GM23338 (cell line): ENCODE measurements around the gene HSDL2. TPM values are rescaled to one million over a fixed set of nuclear protein-coding genes. Genes with fewer than 3 reads are reported as not detected.

Source experiments
- ATAC-seq: fragments of 200-7000 bp; cut with Tn5 transposase; 3 replicates; pipeline ENCODE4 v1.9.1; 2020
- DNase-seq: peaks from one replicate; pipeline ENCODE4 v3.0.0-alpha.2; 2015; ENCODE audit warnings: low spot score
- H2AFZ ChIP-seq: fragments of 200-600 bp; sonication (generic); 2 replicates; pipeline ENCODE4 v1.8.0; 2016; ENCODE audit warnings: antibody characterized with exemption, mild to moderate bottlenecking, moderate library complexity
- H3F3A ChIP-seq: fragments of 200-600 bp; sonication (generic); replicated peaks from 2 replicates; pipeline ENCODE4 v1.8.0; 2017; ENCODE audit warnings: antibody characterized with exemption, mixed run types, low read depth
- H3K27ac ChIP-seq: fragments of 200-600 bp; sonication (generic); 2 replicates; pipeline ENCODE4 v1.6.1; 2016; ENCODE audit warnings: low read depth
- H3K27me3 ChIP-seq: fragments of 200-600 bp; sonication (generic); 2 replicates; pipeline ENCODE4 v1.8.0; 2016; ENCODE audit warnings: mild to moderate bottlenecking, mixed run types, moderate library complexity; ENCODE audit not compliant: insufficient read depth
- H3K36me3 ChIP-seq: fragments of 200-600 bp; sonication (generic); 2 replicates; pipeline ENCODE4 v1.8.0; 2016; ENCODE audit warnings: mild to moderate bottlenecking; ENCODE audit not compliant: insufficient read depth
- H3K4me1 ChIP-seq: fragments of 200-600 bp; sonication (generic); 2 replicates; pipeline ENCODE4 v1.8.0; 2016; ENCODE audit warnings: mild to moderate bottlenecking, moderate library complexity; ENCODE audit not compliant: insufficient read depth
- H3K4me2 ChIP-seq: fragments of 200-600 bp; sonication (generic); 2 replicates; pipeline ENCODE4 v1.7.1; 2017; ENCODE audit warnings: mixed run types
- H3K4me3 ChIP-seq: fragments of 200-600 bp; sonication (generic); 2 replicates; pipeline ENCODE4 v1.6.1; 2016; ENCODE audit warnings: mixed run types
- H3K79me2 ChIP-seq: fragments of 200-600 bp; sonication (generic); replicated peaks from 2 replicates; pipeline ENCODE4 v1.8.0; 2017; ENCODE audit warnings: mild to moderate bottlenecking; ENCODE audit not compliant: insufficient read depth
- H3K9me2 ChIP-seq: fragments of 200-600 bp; sonication (generic); 2 replicates; pipeline ENCODE4 v1.8.0; 2017; ENCODE audit not compliant: insufficient read depth
- H4K20me1 ChIP-seq: fragments of 200-600 bp; sonication (generic); replicated peaks from 2 replicates; pipeline ENCODE4 v1.8.0; 2017; ENCODE audit warnings: mild to moderate bottlenecking; ENCODE audit not compliant: insufficient read depth
- H3K27ac Mint-ChIP-seq: 2 replicates; pipeline ENCODE4 v1.8.0; 2020; ENCODE audit warnings: inconsistent platforms, mild to moderate bottlenecking, moderate library complexity, mixed read lengths
- H3K27me3 Mint-ChIP-seq: 3 replicates; pipeline ENCODE4 v1.8.0; 2022; ENCODE audit warnings: low read depth, mild to moderate bottlenecking, moderate library complexity, mixed read lengths, inconsistent platforms; ENCODE audit not compliant: insufficient read depth, poor library complexity
- H3K36me3 Mint-ChIP-seq: 3 replicates; pipeline ENCODE4 v1.8.0; 2021; ENCODE audit warnings: low read depth, mild to moderate bottlenecking, inconsistent platforms, moderate library complexity, mixed read lengths
- H3K4me1 Mint-ChIP-seq: 3 replicates; pipeline ENCODE4 v1.8.0; 2020; ENCODE audit warnings: mild to moderate bottlenecking, inconsistent platforms, mixed read lengths
- H3K4me3 Mint-ChIP-seq: 3 replicates; pipeline ENCODE4 v1.8.0; 2021; ENCODE audit warnings: moderate library complexity, mild to moderate bottlenecking, inconsistent platforms, mixed read lengths
- H3K9me3 Mint-ChIP-seq: 3 replicates; pipeline ENCODE4 v1.8.0; 2020; ENCODE audit warnings: moderate library complexity, mild to moderate bottlenecking, inconsistent platforms, mixed read lengths
- CREB1 ChIP-seq: fragments of 250-450 bp; sonication (Bioruptor Pico); IDR thresholded peaks from 2 replicates; pipeline ENCODE4 v1.5.0; 2020; ENCODE audit warnings: low read depth, mild to moderate bottlenecking, moderate library complexity
- NANOG ChIP-seq: IDR thresholded peaks from 2 replicates; pipeline ENCODE4 v1.6.1; 2016; ENCODE audit warnings: antibody characterized with exemption, borderline replicate concordance
- STAT1 ChIP-seq: IDR thresholded peaks from one replicate; pipeline ENCODE4 v1.6.1; 2016; ENCODE audit warnings: antibody characterized with exemption; ENCODE audit not compliant: unreplicated experiment
- ZNF114 ChIP-seq: fragments of 250-450 bp; sonication (Bioruptor Pico); IDR thresholded peaks from 2 replicates; pipeline ENCODE4 v1.5.0; 2020; ENCODE audit warnings: mild to moderate bottlenecking, moderate library complexity
- ZNF462 ChIP-seq: fragments of 250-450 bp; sonication (Bioruptor Pico); IDR thresholded peaks from 2 replicates; pipeline ENCODE4 v1.5.0; 2020; ENCODE audit warnings: mild to moderate bottlenecking, moderate library complexity
- polyA plus RNA-seq: library from polyadenylated mRNA; unstranded; fragments of >200 nt; fragmentation: Nextera tagmentation; extraction: Ambion mirVana; gene quantifications from 2 replicates; pipeline ENCODE4 v1.2.1, GENCODE V29; 2016
- total RNA-seq: library from RNA; depleted of rRNA; stranded (reverse); fragments of >200 nt; shearing (Covaris generic); gene quantifications from 2 replicates; pipeline ENCODE4 v1.2.3, GENCODE V29; 2014
- TF ChIP-seq, protein P1 (sequence below): IDR thresholded peaks from 2 replicates; pipeline ENCODE4 v1.6.1; 2016; ENCODE audit warnings: antibody characterized with exemption

Gene HSDL2
- total and polyA plus RNA-seq, 2 experiments from 2014 or later, result 11.4 to 15.3 TPM

DNA sequence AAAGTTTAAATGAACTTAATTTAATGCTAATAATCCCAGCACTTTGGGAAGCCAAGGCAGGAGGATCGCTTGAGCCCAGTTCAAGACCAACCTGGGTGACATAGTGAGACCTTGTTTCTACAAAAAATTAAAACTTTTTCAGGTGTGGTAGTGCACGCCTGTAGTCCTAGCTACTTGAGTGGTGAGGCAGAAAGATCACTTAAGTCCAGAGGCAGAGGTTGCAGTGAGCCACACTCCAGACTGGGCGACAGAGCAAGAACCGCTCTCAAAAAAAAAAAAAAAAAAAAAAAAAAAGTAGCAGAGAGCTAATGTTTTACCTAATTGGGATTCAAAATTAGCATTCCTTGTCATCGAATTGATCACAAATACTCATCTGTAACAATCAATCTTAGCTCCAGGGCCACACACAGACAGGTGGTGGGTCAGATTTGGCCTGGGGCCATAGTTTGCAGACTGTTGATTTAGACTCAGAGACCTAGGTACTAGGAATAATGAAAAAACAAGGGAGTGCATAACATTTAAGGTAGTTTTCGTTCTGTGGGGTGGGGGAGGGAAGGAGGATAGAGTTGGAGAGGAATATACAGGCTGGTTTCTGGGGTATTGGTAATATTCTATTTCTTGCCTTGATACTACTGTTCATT lies 21.4 kb downstream of the HSDL2 start (continued):
- TF ChIP-seq ZNF462 (CRISPR knock-in tag) (no peak), STAT1 (no peak), CREB1 (CRISPR knock-in tag) (no peak), ZNF114 (CRISPR knock-in tag) (no peak)

- Histone ChIP-seq H3K9me2 (no peaks in the 10 kb centered on the region), H3K4me2 (no peak overlapping the region), H2AFZ (no peak overlapping the region), H4K20me1 (no peaks in the 10 kb centered on the region), H3K36me3 (no peaks in the 10 kb centered on the region), H3F3A (no peaks in the 10 kb centered on the region), H3K4me3 (no peak overlapping the region), H3K79me2 (no peaks in the 10 kb centered on the region; the same call in 1 of the 2 replicates), H3K4me1 (peaks cover 8% of the 10 kb centered on the region; the same call in 1 of the 2 replicates), H3K27ac (no peak overlapping the region), H3K27me3 (no peaks in the 10 kb centered on the region)
- Mint-ChIP-seq H3K9me3 (peaks cover 14% of the 10 kb centered on the region), H3K27me3 (peaks cover 1% of the 10 kb centered on the region), H3K4me3 (no peak overlapping the region), H3K4me1 (peaks cover 11% of the 10 kb centered on the region), H3K36me3 (peaks cover 18% of the 10 kb centered on the region), H3K27ac (no peak overlapping the region)
- ATAC-seq (no peak), DNase-seq (no peak)
- TF ChIP-seq NANOG, result no peak
- TF ChIP-seq, protein P1, sequence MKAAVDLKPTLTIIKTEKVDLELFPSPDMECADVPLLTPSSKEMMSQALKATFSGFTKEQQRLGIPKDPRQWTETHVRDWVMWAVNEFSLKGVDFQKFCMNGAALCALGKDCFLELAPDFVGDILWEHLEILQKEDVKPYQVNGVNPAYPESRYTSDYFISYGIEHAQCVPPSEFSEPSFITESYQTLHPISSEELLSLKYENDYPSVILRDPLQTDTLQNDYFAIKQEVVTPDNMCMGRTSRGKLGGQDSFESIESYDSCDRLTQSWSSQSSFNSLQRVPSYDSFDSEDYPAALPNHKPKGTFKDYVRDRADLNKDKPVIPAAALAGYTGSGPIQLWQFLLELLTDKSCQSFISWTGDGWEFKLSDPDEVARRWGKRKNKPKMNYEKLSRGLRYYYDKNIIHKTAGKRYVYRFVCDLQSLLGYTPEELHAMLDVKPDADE, result no peak
Observed at GRCh38 chr9:112403614-112404201, 23.8 kb downstream of the HSDL2 start.
